ENCODE results near the gene SCUBE1.

DNA sequence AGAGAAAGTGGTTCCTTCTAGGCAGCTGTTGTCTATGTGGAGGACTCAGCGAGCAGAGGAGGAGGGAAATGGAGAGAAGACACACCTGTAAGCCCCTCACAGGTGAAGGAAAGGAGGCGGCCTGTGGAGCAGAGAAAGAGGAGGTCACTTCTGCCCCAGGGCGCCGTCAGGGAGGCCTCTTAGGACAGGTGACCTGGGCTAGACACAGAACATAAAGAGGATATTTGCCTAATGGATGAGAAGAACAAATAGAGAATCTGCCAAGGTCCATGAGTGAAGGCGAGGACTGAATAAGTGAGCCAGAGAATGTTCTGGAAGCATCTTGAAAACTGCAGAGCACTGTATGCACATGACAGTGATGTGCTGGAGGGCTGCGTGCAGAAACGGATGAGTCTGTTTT, 2.2 kb upstream of the SCUBE1 start:
- TF ChIP-seq POLR2A (IDR thresholded peaks at IDR 0.05) (no peak), EP300 (IDR thresholded peaks at IDR 0.05) (no peak)
- TF ChIP-seq, protein P1, sequence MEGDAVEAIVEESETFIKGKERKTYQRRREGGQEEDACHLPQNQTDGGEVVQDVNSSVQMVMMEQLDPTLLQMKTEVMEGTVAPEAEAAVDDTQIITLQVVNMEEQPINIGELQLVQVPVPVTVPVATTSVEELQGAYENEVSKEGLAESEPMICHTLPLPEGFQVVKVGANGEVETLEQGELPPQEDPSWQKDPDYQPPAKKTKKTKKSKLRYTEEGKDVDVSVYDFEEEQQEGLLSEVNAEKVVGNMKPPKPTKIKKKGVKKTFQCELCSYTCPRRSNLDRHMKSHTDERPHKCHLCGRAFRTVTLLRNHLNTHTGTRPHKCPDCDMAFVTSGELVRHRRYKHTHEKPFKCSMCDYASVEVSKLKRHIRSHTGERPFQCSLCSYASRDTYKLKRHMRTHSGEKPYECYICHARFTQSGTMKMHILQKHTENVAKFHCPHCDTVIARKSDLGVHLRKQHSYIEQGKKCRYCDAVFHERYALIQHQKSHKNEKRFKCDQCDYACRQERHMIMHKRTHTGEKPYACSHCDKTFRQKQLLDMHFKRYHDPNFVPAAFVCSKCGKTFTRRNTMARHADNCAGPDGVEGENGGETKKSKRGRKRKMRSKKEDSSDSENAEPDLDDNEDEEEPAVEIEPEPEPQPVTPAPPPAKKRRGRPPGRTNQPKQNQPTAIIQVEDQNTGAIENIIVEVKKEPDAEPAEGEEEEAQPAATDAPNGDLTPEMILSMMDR (IDR thresholded peaks at IDR 0.05): no peak
